ENCODE data around the gene RABGAP1L.

DNA sequence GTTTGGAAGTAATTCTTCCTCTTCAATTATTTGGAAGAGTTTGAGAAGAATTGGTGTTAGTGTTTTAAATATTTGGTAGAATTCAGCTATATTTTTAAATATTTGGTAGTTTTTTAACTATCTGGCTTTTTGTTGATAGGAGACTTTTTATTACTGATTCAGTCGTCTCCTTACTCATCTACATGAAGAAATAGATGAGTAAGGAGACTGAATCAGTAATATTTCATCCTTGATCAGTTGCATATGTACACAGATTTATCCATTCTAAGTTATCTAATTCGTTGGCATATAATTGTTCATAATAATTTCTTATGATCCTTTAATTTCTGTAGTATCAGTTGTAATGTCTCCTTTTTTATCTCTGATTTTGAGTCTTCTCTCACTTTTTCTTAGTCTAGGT lies 512.5 kb downstream of the RABGAP1L start:
- TF ChIP-seq POLR2A (IDR thresholded peaks at IDR 0.05; ENCODE audit: low read depth, low read length) (no peak), FOXK2 (IDR thresholded peaks at IDR 0.05) (no peak), CBX5 (IDR thresholded peaks at IDR 0.05; ENCODE audit: low read depth) (no peak), MYC (IDR thresholded peaks at IDR 0.05; ENCODE audit: insufficient read depth, insufficient read length, insufficient replicate concordance, low read length, severe bottlenecking) (no peak), ZBTB40 (IDR thresholded peaks at IDR 0.05; ENCODE audit: borderline replicate concordance) (no peak), SMAD1 (IDR thresholded peaks at IDR 0.05; ENCODE audit: low read depth, partially characterized antibody) (no peak), POLR2AphosphoS5 (IDR thresholded peaks at IDR 0.05; ENCODE audit: low read length) (no peak), TCF12 (IDR thresholded peaks at IDR 0.05; ENCODE audit: low read depth, low read length) (no peak), NBN (IDR thresholded peaks at IDR 0.05) (no peak), BCLAF1 (IDR thresholded peaks at IDR 0.05) (no peak), CBFB (IDR thresholded peaks at IDR 0.05; ENCODE audit: low read depth) (no peak), TAF1 (IDR thresholded peaks at IDR 0.05; ENCODE audit: borderline replicate concordance, low read depth, low read length) (no peak), STAT3 (IDR thresholded peaks at IDR 0.05; ENCODE audit: low read depth, low read length) (no peak)
- TF ChIP-seq, protein P1, sequence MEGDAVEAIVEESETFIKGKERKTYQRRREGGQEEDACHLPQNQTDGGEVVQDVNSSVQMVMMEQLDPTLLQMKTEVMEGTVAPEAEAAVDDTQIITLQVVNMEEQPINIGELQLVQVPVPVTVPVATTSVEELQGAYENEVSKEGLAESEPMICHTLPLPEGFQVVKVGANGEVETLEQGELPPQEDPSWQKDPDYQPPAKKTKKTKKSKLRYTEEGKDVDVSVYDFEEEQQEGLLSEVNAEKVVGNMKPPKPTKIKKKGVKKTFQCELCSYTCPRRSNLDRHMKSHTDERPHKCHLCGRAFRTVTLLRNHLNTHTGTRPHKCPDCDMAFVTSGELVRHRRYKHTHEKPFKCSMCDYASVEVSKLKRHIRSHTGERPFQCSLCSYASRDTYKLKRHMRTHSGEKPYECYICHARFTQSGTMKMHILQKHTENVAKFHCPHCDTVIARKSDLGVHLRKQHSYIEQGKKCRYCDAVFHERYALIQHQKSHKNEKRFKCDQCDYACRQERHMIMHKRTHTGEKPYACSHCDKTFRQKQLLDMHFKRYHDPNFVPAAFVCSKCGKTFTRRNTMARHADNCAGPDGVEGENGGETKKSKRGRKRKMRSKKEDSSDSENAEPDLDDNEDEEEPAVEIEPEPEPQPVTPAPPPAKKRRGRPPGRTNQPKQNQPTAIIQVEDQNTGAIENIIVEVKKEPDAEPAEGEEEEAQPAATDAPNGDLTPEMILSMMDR (IDR thresholded peaks at IDR 0.05 in 2 of 3, conservative IDR thresholded peaks at IDR 0.05 in 1 of 3; ENCODE audit: control insufficient read depth in 2 of 3, extremely low read depth in 1 of 3, insufficient read depth in 1 of 3, low read depth in 3 of 3, low read length in 3 of 3), result no peak

Measured in GM12878 (cell line).